Fibroblast of villous mesenchyme (primary cell): ENCODE results near the gene NSG2. TPM values are rescaled to one million over a fixed set of nuclear protein-coding genes. Genes with fewer than 3 reads are reported as not detected.

ENCODE experiments used
- DNase-seq: peaks from one replicate; pipeline ENCODE4 v3.0.0-alpha.2; 2010; ENCODE audit warnings: low read depth
- H3K4me3 ChIP-seq: 2 replicates; pipeline ENCODE4 v1.5.1; 2011; ENCODE audit warnings: low read depth, mild to moderate bottlenecking, low read length
- total RNA-seq: library from RNA; depleted of rRNA; stranded (reverse); fragments of >200 nt; gene quantifications from 2 replicates; pipeline ENCODE4 v1.2.3, GENCODE V29; 2012
- TF ChIP-seq, protein P1 (sequence below): IDR thresholded peaks from 2 replicates; pipeline ENCODE4 v1.5.1; 2012; ENCODE audit warnings: low read depth, mild to moderate bottlenecking, low read length; ENCODE audit not compliant: insufficient read depth

The NSG2 gene
- total RNA-seq, 1 donor = under 0.01 TPM

DNA sequence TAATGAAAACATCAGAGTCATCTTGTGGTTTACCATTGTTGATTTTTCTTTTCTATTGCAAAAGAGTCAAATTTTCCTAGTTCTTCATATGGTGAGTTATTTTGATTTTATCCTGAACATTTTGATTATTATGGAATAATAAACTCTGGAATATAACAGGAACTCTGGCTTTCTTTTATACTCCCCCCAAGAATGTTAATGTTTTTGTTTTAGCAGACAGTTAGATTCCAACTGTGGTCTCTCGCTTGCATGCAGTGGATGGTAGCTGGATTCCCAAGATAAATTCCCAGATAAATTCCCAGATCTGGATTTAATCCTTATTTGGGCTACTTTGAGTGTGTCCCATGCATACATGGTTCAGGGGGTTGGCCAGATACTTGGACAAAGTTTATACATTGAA is 109.8 kb downstream of the NSG2 start:
- TF ChIP-seq, protein P1, sequence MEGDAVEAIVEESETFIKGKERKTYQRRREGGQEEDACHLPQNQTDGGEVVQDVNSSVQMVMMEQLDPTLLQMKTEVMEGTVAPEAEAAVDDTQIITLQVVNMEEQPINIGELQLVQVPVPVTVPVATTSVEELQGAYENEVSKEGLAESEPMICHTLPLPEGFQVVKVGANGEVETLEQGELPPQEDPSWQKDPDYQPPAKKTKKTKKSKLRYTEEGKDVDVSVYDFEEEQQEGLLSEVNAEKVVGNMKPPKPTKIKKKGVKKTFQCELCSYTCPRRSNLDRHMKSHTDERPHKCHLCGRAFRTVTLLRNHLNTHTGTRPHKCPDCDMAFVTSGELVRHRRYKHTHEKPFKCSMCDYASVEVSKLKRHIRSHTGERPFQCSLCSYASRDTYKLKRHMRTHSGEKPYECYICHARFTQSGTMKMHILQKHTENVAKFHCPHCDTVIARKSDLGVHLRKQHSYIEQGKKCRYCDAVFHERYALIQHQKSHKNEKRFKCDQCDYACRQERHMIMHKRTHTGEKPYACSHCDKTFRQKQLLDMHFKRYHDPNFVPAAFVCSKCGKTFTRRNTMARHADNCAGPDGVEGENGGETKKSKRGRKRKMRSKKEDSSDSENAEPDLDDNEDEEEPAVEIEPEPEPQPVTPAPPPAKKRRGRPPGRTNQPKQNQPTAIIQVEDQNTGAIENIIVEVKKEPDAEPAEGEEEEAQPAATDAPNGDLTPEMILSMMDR = no peak
- DNase-seq = no peak
- H3K4me3 ChIP-seq = no peak overlapping the region

DNA sequence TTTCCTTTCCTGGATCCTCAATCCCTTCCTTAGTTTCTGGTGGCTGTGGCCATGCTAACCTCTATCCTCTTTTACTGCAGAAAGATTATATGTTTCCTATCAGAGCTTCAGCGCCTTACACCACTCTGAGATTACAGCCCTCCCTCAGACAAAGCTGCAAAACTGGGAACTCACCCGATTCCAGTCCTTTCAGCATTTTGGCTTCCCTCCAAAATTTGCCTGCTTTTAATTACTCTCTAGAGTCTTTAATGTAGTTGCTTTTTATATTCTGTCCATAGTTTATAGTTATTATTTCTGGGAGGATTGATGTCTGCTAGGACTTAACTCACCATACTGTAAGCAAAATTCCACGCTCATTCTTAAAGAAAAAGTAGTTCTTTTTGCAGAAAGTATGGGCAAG is 110.2 kb downstream of the NSG2 start:
- no peak overlapping the region for H3K4me3 ChIP-seq
- DNase-seq = no peak
- TF ChIP-seq, protein P1 = no peak

DNA sequence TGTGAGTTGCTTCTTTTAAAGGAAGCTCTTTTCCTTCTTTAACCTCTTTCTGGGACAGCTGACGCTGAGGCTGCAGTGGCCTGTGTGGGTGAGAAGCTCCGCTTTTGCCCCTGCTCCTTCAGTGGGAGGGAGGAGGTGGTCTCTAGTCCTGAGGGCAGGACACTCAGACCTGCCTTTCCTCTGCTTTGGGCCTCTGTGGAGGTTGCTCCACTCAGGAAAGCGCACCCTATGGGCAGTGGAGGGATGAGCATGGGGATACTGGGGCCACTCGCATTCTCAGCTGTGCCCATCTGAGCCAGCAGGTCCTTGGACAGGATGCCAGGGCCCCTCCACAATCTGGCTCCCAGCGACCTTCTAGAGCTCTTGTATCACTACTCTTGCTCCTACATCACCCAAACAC is 111.5 kb downstream of the NSG2 start:
- H3K4me3 ChIP-seq = no peak overlapping the region
- TF ChIP-seq, protein P1 = no peak
- no peak for DNase-seq

Other genes starting within 250 kb of the NSG2 start
- 33.8 and 38.4 TPM in 2 replicates for gene CPEB4, start 157.4 kb upstream of the NSG2 start, total RNA-seq
- gene C5orf47, start 56.5 kb upstream of the NSG2 start, total RNA-seq = not detected in 2 replicates